Nephron (organoid): ENCODE data around the gene ALK.

Experiments
- H3K27ac Mint-ChIP-seq, 3 experiments: 2 replicates each; pipeline ENCODE4 v1.8.0; 2020; ENCODE audit warnings: mixed read lengths in 3 of 3, mild to moderate bottlenecking in 2 of 3, moderate library complexity in 1 of 3
- H3K27me3 Mint-ChIP-seq: 2 replicates; pipeline ENCODE4 v1.8.0; 2021; ENCODE audit warnings: low read depth, mild to moderate bottlenecking, moderate library complexity, mixed read lengths
- H3K36me3 Mint-ChIP-seq: 2 replicates; pipeline ENCODE4 v1.8.0; 2020; ENCODE audit warnings: low read depth, mixed read lengths
- H3K4me1 Mint-ChIP-seq: 2 replicates; pipeline ENCODE4 v1.8.0; 2020; ENCODE audit warnings: mixed read lengths
- H3K4me3 Mint-ChIP-seq, 3 experiments: 2 replicates each; pipeline ENCODE4 v1.8.0; 2020; ENCODE audit warnings: mild to moderate bottlenecking in 3 of 3, mixed read lengths in 3 of 3, moderate library complexity in 2 of 3
- H3K9me3 Mint-ChIP-seq: 2 replicates; pipeline ENCODE4 v1.8.0; 2020; ENCODE audit warnings: mixed read lengths
- TF ChIP-seq, protein P1 (sequence below), 3 experiments: fragments of 200-600 bp; sonication (generic); IDR thresholded peaks; one replicate each; pipeline ENCODE4 v1.5.0; 2021; ENCODE audit warnings: antibody characterized with exemption in 3 of 3; ENCODE audit not compliant: unreplicated experiment in 3 of 3

ALK gene

DNA sequence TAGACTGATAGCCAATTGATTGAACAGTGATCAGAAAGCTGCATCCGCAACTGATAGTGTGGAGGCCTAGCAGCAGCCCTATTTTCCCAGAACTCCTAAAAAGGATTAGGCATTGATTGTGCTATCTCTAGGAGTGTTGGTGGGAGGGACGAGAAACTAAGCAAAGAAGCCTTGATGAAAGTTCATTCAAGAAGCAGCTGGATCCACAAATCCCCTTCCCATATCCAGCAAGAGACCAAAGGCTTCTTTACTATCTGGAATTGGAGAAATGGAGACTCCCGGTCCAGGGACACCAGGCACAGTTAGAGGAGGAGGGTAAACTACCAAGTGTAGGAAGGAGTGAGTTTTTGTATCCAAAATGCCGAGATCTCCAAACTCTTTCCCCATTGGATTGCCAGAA, 151.5 kb downstream of the ALK start:
- Mint-ChIP-seq H3K36me3 (no peaks in the 10 kb centered on the region), H3K4me3 (no peak overlapping the region), H3K27ac (no peak overlapping the region), H3K27me3 (peaks cover 4% of the 10 kb centered on the region), H3K9me3 (no peaks in the 10 kb centered on the region), H3K4me1 (no peaks in the 10 kb centered on the region)
- TF ChIP-seq, protein P1, sequence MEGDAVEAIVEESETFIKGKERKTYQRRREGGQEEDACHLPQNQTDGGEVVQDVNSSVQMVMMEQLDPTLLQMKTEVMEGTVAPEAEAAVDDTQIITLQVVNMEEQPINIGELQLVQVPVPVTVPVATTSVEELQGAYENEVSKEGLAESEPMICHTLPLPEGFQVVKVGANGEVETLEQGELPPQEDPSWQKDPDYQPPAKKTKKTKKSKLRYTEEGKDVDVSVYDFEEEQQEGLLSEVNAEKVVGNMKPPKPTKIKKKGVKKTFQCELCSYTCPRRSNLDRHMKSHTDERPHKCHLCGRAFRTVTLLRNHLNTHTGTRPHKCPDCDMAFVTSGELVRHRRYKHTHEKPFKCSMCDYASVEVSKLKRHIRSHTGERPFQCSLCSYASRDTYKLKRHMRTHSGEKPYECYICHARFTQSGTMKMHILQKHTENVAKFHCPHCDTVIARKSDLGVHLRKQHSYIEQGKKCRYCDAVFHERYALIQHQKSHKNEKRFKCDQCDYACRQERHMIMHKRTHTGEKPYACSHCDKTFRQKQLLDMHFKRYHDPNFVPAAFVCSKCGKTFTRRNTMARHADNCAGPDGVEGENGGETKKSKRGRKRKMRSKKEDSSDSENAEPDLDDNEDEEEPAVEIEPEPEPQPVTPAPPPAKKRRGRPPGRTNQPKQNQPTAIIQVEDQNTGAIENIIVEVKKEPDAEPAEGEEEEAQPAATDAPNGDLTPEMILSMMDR (IDR thresholded peaks at IDR 0.05; ENCODE audit: unreplicated experiment in 3 of 3) = no peak

DNA sequence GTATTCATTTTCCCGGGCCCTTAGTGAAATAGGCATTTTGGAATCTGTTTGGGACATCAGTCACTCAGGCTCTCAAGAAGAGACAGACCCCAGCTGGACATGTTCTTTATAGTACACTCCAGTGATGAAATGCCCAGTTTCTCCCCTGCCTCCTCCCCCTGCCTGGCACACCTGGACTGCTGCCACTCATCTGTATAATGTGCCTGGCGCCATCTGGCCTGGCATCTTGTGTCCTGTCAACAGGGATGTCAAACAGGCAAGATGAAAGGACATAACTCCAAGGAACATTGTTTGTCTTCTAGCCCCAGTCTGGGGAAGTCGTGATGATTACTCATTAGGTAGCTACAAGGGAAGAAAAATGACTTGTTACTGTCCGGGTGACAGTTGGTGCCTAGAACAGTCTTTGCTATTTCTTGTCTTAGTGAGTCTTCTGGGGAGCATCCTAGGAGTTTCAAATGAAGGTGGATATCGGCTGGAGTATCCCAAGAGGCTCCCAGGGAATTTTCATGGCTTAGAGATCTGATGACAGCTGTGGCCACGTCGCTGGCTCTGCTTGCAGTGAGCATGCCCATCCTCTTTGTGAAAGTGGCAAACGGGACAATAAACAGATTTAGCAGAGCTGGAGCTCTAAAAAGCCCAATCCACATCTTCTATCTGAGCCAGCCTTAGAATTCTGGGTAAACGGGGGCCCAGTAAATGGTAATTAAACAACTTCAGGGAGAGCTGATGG, 153.6 kb downstream of the ALK start:
- Mint-ChIP-seq H3K36me3 (no peaks in the 10 kb centered on the region), H3K4me1 (no peaks in the 10 kb centered on the region), H3K27me3 (peaks cover 6% of the 10 kb centered on the region), H3K4me3 (no peak overlapping the region), H3K27ac (no peak overlapping the region), H3K9me3 (no peaks in the 10 kb centered on the region)
- TF ChIP-seq, protein P1 (IDR thresholded peaks at IDR 0.05; ENCODE audit: unreplicated experiment in 3 of 3) = no peak

DNA sequence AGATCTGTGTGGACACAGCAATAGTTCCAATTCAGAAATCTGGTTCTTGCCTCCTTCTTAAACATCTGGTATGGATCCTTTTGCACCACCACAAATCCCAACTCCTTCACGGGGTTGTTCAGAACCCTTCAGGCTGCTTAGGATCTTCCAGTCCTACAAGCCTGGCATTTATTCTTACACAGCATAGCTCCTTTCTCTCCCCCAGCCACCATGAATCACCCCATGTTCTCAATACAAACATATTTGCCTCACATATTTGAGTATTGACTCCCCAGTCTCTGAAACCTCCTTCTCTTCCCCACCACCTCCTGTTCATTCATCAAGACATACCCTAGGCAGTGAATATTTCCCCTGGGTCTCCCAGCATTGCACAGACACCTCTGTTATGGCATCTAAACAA, 155.2 kb downstream of the ALK start:
- H3K36me3 Mint-ChIP-seq = no peaks in the 10 kb centered on the region
- TF ChIP-seq, protein P1 (IDR thresholded peaks at IDR 0.05; ENCODE audit: unreplicated experiment in 3 of 3) = no peak

DNA sequence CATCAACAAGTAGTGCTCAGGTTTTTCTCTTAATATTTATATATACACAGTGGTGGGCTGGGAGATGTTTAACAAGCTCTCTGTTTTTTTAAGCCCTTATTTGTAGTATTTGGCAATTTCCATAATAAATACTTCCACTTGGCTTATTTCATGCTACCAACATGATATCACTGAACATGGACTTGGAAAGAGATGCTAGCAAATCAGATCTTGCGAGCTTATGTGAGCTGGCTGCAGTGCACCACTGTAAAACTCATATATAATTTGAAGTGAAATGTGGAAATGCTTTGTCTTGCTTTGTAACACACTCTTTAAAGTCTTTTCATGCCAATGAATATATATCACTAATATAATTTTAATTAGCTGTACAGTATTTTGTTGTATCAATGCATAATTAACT, 155.7 kb downstream of the ALK start:
- Mint-ChIP-seq H3K27me3 (peaks cover 6% of the 10 kb centered on the region), H3K36me3 (no peaks in the 10 kb centered on the region), H3K9me3 (no peaks in the 10 kb centered on the region), H3K27ac (no peak overlapping the region), H3K4me1 (peaks cover 14% of the 10 kb centered on the region), H3K4me3 (no peak overlapping the region)
- TF ChIP-seq, protein P1 (IDR thresholded peaks at IDR 0.05; ENCODE audit: unreplicated experiment in 3 of 3) = no peak

More for the DNA sequence above, 155.2 kb downstream of the ALK start:
- Mint-ChIP-seq H3K9me3 (no peaks in the 10 kb centered on the region), H3K27ac (no peak overlapping the region), H3K27me3 (peaks cover 6% of the 10 kb centered on the region), H3K4me3 (no peak overlapping the region), H3K4me1 (peaks cover 10% of the 10 kb centered on the region)

DNA sequence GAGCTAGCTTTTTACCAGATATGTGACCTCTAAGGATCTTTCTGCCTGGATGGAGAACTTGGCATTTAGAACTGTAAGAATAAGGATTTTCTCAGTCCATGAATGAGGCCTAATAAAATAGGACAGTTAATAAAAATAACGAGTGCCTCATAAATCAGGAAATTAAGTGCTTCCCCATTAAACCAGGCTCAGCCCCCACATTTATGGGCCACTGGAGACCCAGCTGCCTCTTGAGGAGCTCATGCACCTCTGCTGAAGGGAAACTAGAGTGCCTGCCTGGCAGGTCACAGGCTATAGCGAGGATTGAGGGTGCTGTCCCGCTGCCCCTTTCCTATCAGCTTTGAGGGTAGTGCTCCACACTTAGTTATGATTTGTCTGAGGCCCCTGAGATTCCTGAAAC, 158.0 kb downstream of the ALK start:
- H3K36me3 Mint-ChIP-seq = no peaks in the 10 kb centered on the region
- TF ChIP-seq, protein P1 (IDR thresholded peaks at IDR 0.05; ENCODE audit: unreplicated experiment in 3 of 3) = no peak
- no peak overlapping the region for H3K27ac Mint-ChIP-seq
- peaks cover 29% of the 10 kb centered on the region for H3K4me1 Mint-ChIP-seq
- no peak overlapping the region for H3K4me3 Mint-ChIP-seq
- H3K27me3 Mint-ChIP-seq = peaks cover 14% of the 10 kb centered on the region
- H3K9me3 Mint-ChIP-seq = no peaks in the 10 kb centered on the region

DNA sequence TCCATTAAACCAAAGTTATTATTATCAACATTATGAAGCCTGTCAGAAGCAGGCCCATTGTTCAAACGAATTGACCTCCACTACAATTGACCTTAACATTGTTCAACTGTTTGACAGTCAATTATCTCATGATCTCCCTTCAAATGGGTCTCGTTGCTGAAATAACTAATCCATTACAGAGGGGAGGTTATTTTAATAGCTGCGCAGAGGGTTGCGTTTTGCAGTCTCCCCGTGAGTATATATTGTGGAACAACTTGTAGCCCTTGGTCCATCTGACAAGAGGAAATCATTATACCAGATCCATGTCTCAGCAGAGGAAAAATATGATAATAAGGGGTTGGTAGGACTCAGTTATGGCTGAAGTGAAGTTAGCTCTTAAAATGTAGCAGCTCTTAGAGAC, 159.1 kb downstream of the ALK start:
- TF ChIP-seq, protein P1 (IDR thresholded peaks at IDR 0.05; ENCODE audit: unreplicated experiment in 3 of 3) = no peak
- Mint-ChIP-seq H3K4me1 (peaks cover 29% of the 10 kb centered on the region), H3K27me3 (peaks cover 14% of the 10 kb centered on the region), H3K9me3 (no peaks in the 10 kb centered on the region), H3K4me3 (no peak overlapping the region), H3K36me3 (no peaks in the 10 kb centered on the region), H3K27ac (peak overlapping the region in 1 of 3 experiments; percentile 7)
